Fibroblast of mammary gland (primary cell): ENCODE results near the gene GLE1.
A peak's percentile ranks its signal among the peaks of the same experiment; 100 is the strongest.

Experiments used
- DNase-seq: peaks from one replicate; pipeline ENCODE4 v3.0.0-alpha.2; 2010; ENCODE audit warnings: low read depth
- H3K4me3 ChIP-seq: 2 replicates; pipeline ENCODE4 v1.5.1; 2011; ENCODE audit warnings: low read depth, mild to moderate bottlenecking, low read length, moderate library complexity; ENCODE audit not compliant: control insufficient read depth
- CTCF ChIP-seq: conservative IDR thresholded peaks from 2 replicates; pipeline ENCODE4 v1.5.1; 2011; ENCODE audit warnings: low read depth, low read length, inconsistent platforms; ENCODE audit not compliant: control insufficient read depth, insufficient read depth

The GLE1 gene

GRCh38 chr9:128484686-128485413 lies 19.7 kb upstream of the GLE1 start:
- no peak for DNase-seq
- no peak for TF ChIP-seq CTCF
- no peak overlapping the region for H3K4me3 ChIP-seq

- no peak for TF ChIP-seq CTCF
- H3K4me3 ChIP-seq: no peak overlapping the region
- no peak for DNase-seq
These were observed 19.1 kb upstream of the GLE1 start for GRCh38 chr9:128485414-128485855.

- DNase-seq: no peak
- no peak for TF ChIP-seq CTCF
- H3K4me3 ChIP-seq: no peak overlapping the region
These were observed 18.3 kb upstream of the GLE1 start for GRCh38 chr9:128486201-128486600.

GRCh38 chr9:128493424-128493823 lies 11.1 kb upstream of the GLE1 start:
- no peak for DNase-seq
- H3K4me3 ChIP-seq: no peak overlapping the region
- TF ChIP-seq CTCF: no peak

GRCh38 chr9:128494108-128494745 lies 10.3 kb upstream of the GLE1 start:
- TF ChIP-seq CTCF: no peak
- H3K4me3 ChIP-seq: no peak overlapping the region
- peak; percentile 15 for DNase-seq

GRCh38 chr9:128494746-128495129 lies 9.8 kb upstream of the GLE1 start:
- H3K4me3 ChIP-seq: no peak overlapping the region
- TF ChIP-seq CTCF: no peak
- DNase-seq: no peak

- no peak overlapping the region for H3K4me3 ChIP-seq
- DNase-seq: no peak
- TF ChIP-seq CTCF: no peak
These were observed 9.2 kb upstream of the GLE1 start for GRCh38 chr9:128495296-128495695.
